Ammon's horn (tissue), 1 donor: ENCODE data around the gene ACSL3.
"Not testable (repeated sequence)": the region's sequence is repeated elsewhere in the genome, so short reads cannot be mapped to it uniquely, and the experiment has no call there.

Source experiments
- DNase-seq: peaks from one replicate; pipeline ENCODE4 v3.0.0-alpha.2; 2016; ENCODE audit warnings: low spot score

The ACSL3 gene

GRCh38 chr2:222912117-222912516, 51.3 kb downstream of the ACSL3 start:
- peak; percentile 51 for DNase-seq

DNA sequence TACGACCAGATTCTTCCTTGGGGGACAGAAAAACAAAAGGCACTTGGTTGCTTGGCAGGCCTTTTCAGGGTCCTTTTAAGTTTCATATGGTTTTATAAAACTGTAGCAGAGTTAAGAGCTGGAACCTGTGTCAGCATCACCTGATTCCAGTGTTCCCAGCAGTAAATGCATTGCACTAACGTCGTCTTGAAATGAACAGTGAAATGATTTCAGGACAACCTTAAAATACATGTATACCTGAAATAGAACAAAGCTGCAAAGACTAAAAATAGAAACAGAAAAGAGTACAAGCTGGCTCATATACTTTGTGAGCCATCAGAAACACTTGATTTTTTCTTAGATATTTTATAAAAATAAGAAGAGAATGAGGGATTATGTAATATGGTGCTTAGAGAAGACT, 51.9 kb downstream of the ACSL3 start:
- no peak for DNase-seq

- no peak for DNase-seq
Measured at GRCh38 chr2:222915092-222915957, 54.5 kb downstream of the ACSL3 start.

DNA sequence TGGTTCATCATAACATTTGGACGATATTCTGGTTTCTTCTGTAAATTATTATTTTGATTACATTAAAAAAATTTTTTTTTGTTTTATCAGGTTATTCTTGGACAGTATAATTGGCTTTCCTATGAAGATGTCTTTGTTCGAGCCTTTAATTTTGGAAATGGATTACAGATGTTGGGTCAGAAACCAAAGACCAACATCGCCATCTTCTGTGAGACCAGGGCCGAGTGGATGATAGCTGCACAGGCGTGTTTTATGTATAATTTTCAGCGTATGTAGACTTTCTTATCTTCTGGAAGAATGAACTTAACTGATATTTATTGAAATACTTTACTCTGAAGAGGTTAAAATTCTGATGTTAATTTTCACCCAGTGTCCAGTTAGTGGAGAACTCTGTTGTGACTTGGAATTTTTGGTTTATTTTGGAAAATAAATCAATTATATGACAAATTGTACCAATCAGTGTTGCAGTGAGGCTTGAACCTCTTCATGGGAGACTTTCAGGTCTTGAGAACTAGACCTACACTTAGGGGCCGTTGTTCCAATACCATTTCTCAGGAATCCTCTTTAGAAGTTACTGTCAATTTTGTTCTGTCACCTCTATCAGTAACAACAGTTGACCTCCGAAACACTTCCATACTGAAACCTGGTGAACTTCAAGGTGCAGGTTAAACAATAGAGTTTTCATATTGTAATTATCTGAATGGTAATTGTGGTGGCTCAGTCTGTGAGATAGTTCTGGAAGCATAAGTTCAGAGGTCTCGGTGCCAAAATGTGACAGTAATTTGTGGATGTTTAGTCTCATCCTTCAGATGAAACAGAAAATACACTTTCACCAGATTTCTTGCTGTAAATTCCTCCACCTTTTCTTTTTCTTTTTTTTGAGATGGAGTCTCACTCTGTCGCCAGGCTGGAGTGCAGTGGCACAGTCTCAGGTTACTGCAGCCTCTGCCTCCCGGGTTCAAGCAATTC, 55.7 kb downstream of the ACSL3 start:
- DNase-seq = no peak

DNA sequence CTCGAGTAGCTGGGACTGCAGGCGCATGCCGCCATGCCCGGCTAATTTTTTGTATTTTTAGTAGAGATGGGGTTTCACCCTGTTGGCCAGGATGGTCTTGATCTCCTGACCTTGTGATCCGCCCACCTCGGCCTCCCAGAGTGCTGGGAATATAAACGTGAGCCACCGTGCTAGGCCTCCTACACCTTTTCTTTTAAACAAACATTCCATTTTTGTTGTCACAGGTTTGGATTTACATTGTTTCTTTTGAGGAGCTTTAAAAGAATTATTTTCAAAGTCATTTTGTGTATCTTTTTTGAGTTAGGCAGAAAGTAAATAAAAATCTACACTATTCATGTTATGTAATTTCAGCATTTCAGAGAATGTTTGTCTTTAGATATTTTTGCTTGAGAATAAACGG, 56.4 kb downstream of the ACSL3 start:
- DNase-seq = not testable (repeated sequence)

GRCh38 chr2:222919841-222920526, 59.1 kb downstream of the ACSL3 start:
- DNase-seq = no peak

GRCh38 chr2:222920657-222921186, 59.9 kb downstream of the ACSL3 start:
- DNase-seq = peak; percentile 24

- DNase-seq = no peak
Measured at GRCh38 chr2:222922019-222922800, 61.4 kb downstream of the ACSL3 start.

DNA sequence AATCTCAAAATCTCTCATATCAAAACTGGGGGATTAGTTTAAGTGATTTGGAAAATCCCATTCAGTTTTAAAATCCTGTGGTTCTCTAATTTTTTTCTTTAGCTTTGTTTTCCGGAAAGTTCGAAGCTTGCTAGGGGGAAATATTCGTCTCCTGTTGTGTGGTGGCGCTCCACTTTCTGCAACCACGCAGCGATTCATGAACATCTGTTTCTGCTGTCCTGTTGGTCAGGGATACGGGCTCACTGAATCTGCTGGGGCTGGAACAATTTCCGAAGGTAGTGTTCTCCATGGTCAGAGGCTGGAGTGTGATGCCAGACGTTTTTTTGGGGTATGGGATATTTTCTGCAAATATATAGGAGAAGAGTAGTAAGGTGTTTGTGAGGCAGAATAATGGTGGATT, 66.1 kb downstream of the ACSL3 start:
- DNase-seq = no peak

GRCh38 chr2:222927600-222927999, 66.8 kb downstream of the ACSL3 start:
- no peak for DNase-seq

DNA sequence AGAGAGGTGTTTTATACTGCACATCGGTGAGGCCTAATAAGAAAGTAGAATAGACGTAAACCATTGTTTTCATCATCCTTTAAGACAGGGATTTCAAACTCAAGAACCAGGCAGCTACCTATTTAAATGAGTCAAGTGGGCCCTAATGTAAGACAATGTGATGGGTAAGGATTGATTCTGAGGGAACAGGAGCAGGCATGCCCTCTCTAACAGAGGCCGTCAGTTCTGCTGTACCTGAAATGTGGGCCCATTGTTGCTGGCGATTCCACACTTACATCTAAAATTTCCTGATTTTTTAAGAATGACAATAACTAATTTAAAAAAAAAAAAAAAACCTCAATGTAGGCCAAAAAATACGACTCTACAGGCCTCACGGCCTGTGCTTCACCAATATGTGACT, 67.5 kb downstream of the ACSL3 start:
- no peak for DNase-seq

DNA sequence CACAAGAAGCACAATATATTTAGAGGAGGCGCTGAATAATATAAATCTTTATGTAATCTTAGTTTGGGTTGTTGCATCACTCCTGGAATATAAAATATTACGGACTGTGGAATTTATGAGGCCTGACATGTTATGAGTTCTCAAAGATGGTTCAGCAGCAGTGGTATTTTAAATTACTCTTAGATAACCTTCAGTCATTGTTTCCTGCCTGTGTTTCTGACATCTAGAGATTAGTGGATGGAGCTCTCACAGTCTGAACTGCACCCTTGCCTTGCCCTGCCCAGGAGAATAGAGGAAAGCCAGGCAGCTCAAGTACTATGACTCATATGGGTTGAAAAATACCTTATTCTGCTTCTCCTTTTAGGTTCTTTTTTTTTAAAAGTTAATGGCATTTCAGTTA, 70.0 kb downstream of the ACSL3 start:
- DNase-seq = no peak

- DNase-seq = no peak
Measured at GRCh38 chr2:222931659-222932058, 70.8 kb downstream of the ACSL3 start.

DNA sequence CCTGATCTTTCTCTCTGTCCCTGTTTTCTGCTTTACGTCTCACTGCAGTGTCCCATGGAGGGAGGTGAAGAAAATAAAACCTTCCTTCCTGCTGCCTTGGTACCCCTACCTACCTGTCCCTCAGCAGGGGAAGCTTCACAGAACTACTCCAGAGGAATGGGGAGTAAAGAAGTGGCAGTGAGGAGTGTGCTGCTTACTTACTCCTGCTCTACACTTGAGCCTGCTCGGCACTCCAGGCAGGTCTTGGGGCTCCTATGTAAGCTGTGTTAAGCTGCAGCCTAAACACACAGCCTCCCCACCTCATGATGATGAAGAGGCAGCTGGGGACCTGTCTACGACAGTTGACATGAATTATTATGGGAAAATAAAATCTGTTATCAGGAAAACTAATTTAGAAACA, 72.6 kb downstream of the ACSL3 start:
- DNase-seq = no peak

DNA sequence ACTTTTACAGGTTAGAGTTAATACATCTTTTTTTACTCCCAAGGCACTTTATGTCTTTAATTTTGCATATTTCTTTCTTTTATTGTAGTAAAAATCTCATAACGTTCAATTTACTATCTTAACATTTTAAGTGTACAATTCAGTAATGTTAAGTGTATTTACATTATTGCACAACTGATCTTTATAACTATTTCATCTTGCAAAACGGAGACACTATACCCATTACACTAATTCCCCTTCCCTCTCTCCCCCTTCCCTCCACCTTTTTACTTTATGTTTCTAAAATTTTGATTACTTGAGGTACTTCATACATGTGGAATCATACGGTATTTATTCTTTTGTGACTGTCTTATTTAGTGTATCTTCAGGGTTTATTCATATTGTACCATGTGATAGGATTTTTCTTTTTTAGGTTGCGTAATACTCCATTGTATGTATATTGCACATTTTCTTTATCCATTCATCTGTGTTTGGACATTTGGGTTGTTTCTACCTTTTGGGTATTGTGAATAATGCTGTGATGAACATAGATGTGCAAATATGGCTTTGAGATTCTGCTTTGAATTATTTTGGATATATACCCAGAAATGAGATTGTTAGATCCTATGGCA, 75.0 kb downstream of the ACSL3 start:
- no peak for DNase-seq

DNA sequence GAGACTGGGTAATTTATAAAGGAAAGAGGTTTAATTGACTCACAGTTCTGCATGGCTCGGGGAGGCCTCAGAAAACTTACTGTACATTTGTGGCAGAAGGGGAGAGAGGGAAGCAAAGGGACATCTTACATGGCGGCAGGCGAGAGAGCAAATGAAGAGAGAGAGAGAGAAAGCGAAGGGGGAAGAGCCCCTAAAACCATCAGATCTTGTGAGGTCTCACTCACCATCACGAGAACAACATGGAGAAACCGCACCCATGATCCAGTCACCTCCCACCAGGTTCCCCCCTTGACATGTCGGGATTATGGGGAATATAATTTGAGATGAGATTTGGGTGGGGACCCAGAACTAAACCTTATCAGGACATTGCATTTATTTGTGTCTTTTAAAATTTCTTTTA, 75.9 kb downstream of the ACSL3 start:
- no peak for DNase-seq

DNA sequence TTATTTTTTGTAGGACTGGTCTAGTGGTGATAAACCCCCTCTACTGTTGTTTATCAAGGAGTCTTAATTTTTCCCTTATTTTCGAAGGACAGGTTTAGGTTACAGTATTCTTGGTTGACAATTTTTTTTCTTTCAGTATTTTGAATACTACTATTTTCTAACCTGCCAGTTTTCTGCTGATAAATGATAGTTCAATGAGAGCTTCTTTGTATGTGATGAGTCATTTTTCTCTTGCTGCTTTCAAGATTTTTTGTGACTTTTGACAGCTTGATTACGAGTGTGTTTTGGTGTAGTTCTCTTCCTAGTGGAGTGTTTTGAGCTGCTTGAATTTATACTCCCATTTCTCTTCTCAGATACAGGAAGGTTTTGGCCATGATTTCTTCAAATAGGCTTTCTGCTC, 77.5 kb downstream of the ACSL3 start:
- no peak for DNase-seq

GRCh38 chr2:222939208-222939856, 78.5 kb downstream of the ACSL3 start:
- DNase-seq = peak; percentile 35

GRCh38 chr2:222939979-222940378, 79.1 kb downstream of the ACSL3 start:
- DNase-seq = no peak

- DNase-seq = no peak
Measured at GRCh38 chr2:222941510-222942032, 80.7 kb downstream of the ACSL3 start.
